RPMI8226 (cell line): ENCODE results near the gene OSBPL3.
A peak's percentile ranks its signal among the peaks of the same experiment; 100 is the strongest.

ENCODE experiments used
- DNase-seq: peaks from one replicate; pipeline ENCODE4 v3.0.0-alpha.2; 2015

The OSBPL3 gene

GRCh38 chr7:24857623-24858022, 122.4 kb downstream of the OSBPL3 start:
- DNase-seq, result no peak

GRCh38 chr7:24854866-24855265, 125.1 kb downstream of the OSBPL3 start:
- no peak for DNase-seq

- DNase-seq, result no peak
Observed at GRCh38 chr7:24851786-24852185, 128.2 kb downstream of the OSBPL3 start.

DNA sequence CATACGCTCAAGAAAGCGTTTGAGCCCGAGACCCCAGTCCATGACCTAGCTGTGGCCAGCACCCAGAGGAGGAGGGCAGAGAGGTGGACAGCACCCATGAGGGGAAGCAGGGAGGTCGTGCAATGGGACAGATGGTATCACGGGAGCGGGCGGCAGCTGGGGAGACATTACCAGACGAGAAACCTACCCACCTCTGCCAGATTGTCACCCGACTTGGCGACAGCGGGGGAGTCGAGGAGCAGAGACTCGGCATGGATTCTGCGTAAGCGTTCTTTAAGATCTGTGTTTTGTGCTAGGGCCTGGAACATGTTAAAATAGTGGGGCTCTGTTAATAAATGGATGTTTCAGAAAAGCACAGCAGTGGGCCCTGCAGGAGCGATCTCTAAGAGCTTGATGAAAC, 131.1 kb downstream of the OSBPL3 start:
- DNase-seq, result no peak

DNA sequence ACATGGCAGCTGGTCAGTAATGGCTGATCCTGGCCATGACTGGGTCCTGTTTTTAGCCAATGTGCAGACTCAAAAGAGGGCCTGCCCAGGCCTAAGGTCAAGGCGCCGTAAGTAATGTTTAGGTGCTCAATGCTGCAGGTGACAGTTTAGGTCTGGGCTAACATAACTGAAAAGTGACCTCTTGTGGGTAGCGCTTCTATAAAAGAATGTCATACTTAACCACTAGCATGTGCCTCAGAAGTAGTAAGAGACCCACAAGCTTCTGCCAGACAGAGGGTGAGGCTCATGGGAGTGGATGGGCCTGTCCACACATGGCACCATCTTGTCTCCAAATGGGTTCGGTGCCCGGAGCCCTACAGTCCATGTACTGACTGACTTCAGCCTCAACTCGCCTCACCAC, 132.2 kb downstream of the OSBPL3 start:
- DNase-seq, result no peak

- no peak for DNase-seq
Observed at GRCh38 chr7:24843821-24844434, 136.1 kb downstream of the OSBPL3 start.

GRCh38 chr7:24842449-24843241, 137.3 kb downstream of the OSBPL3 start:
- DNase-seq, result no peak

DNA sequence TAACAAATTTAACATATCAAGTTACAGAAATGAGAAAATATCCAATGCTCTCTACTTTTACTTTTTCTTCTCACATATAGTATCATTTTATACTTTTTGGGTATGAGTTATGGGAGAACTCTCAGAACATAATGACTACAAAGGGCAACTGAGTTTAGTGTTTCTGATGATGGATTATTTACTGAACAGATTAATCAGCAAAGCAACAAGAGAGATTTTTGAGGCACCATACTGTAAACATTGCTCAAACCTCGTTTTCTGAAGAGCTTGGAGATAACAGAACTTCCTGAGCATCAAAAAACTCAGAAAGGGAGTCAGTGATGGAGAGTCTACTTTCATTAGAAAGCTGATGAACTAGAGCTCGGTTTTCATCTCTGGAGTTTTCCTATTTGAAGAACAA, 137.9 kb downstream of the OSBPL3 start:
- DNase-seq, result no peak

GRCh38 chr7:24840563-24840962, 139.4 kb downstream of the OSBPL3 start:
- DNase-seq, result no peak

DNA sequence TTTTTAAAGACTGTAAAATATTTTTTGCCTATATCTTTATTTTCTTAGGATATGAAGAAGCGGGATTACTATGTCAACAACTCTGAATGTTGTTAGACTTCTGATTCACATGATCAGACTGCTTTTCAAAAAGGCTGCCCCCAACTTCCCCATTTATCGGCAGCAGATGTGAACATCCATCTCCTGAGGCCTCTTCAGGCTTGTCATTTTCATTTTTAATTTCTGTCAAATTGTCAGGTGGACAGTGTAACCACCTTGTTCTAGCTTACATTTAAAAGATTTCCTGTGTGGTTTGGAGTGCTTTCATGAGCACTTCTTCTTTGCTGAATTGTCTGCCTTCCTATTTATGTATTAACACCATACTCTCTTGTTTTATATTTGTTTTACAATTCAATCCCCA, 143.9 kb downstream of the OSBPL3 start:
- peak; percentile 59 for DNase-seq

- DNase-seq, result no peak
Observed at GRCh38 chr7:24835643-24836042, 144.3 kb downstream of the OSBPL3 start.

DNA sequence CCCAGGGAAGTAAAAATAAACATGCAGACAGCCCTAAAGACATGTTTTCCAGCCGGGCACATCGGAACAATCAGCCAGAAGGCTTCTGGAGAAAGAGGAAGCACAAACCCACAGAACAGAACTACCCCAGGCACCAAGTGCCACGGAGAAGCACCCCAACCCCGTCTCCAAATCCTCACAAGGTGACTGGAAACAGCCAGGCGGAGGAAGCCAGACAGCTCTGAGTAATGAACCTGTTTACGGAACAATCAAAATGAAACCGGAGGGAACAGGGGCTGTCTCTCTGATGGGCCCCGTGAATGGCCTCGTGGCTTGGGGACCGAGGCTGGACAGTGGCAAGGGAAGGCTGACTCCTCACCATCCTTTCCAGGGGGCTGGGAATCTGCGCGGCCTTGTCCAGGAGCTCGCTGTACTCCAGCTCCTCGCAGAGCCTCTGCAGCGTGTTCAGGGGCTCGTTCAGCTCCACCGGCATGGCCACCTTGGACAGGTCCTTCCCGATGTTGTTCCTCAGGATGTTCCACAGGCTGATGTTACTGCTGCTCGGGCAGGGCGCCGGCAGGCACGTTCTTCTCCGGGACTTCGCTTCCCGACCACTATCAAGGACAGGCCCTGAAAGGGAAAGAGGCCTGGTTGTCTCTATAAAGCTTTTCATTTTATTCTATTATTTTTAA, 145.7 kb downstream of the OSBPL3 start:
- DNase-seq, result no peak

DNA sequence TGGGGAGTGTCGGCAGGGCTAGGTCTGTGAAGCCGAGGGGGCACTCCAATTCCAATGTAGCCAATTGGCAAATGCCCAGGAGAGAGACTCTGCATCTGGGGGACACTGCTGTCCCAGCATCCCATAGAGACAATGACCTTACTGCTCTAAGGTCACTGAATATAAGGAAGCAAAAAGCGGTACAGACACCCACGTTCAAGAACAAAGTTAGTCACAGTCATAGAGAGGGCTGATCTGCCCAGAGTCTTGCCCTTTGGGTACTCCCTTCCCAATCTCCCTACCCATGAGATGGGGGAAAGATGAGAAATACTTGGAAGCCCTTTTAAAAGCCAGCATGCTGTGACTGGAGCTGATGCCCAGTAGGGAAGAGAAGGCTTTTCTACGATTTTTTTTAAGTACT, 146.4 kb downstream of the OSBPL3 start:
- no peak for DNase-seq

- DNase-seq, result no peak
Observed at GRCh38 chr7:24831240-24831639, 148.7 kb downstream of the OSBPL3 start.

DNA sequence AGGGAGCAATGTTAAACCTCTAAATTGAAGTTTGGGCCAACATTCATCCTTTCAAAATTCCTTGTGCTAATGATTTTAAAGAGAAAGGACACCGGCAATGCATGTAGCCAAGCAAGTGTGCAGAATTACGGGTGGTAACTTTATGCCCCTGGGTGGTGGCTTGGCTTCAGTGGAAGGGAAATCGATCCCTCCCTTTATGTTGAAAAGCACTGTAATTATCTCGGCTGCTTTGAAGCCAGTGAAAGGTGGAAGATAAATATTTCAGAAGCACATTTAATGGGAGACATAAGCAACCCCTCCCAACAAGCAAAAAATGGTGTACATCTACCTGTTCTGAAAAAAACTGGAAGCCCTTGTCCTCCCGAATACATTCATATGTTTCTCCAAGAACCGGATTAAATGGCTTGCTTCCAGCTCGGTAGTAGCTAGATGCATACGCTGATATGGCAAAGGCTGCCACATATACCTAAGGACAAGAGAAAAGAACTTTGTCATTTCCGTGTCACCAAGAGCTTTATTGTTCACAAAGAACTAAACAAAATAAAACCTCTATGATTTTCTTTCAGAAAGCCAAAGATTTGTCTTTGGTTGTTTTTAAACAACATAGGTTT, 149.4 kb downstream of the OSBPL3 start:
- DNase-seq, result no peak

DNA sequence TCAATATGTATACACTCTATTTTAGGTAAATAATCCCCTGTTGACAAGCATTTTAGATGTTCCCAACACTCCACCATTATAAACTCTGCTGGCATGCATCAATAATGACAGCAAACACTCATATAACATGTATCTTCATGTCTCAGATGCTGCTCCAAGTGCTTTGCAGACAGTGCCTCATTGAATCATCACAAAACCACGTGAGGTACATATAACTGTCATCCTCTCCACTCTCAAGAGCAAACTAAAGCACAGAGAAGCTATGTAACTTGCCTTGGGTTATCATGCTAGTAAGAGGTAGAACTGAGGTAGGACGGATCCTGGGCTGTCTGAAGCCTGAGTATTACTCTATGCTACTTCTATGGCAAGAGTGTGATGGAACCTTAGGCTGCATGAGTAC, 150.2 kb downstream of the OSBPL3 start:
- DNase-seq, result no peak

DNA sequence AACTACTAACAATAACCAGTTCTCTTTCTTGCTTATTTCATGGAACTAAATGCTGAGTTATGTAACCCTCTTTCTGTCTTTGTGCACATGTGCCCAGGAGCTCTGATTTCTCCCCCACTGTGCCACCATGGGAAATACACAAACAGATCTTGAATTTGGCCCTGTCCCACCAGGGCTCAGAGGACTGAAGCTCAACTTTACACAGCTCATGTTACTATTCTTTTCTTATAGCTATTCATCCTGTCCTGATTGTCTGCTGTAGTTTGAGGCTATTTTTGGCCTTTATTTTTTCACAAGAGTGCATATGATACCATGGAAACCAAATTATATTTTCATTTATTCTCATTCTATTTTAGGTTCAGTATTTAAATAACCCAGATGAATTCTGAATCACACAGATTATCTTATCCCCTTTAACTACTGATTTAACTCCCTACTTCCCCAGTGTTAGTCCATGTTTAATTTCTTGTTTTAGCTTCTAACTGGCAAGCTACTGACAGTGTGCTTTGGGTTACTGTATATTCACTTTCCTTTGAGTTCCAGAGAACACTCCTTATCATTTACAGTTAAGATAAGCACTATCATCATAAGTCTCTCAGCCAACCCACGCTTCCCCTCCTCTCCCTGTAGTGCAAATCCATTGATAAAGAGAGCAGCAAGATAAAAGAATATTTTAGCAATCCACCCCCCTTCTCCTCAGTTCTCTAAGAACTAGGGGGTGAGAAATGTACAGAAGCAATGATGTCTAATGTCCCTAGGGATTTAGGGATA, 150.9 kb downstream of the OSBPL3 start:
- DNase-seq, result no peak

DNA sequence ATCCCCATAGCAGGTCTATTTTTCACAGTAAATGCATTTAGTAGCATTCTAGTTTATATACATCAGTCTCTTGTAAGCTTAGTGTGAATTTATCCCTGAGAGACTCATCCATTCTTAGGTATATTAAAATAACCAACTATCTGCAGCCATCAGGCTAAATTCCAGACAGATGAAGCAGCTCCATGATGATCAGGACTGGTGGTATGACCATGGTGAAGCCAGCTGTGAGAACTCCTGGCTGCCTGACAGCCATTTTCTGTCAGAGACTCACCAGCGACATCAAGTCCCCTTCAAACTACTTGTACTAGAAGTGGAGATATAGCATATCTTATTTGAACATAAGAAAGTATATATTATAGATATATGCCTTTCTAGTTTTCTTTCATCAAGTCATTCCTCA, 152.4 kb downstream of the OSBPL3 start:
- no peak for DNase-seq

GRCh38 chr7:24827027-24827426, 153.0 kb downstream of the OSBPL3 start:
- DNase-seq, result no peak

DNA sequence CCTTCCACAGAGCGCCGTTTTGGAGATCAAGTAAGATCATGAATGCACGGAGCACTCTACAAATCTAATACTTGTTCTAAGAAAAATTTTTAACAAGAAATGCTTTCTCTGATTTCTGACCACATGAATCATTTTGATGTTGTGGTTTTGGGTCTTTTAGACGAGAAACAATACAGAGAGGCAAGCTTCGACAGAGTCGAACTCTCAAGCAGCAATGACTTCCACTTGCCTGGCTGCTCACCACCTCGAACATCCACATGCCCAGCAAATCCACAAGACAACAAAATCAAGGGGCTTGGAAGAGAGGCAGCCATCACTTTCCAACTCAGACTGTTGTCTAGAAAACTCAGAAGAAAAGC, 153.3 kb downstream of the OSBPL3 start:
- no peak for DNase-seq

DNA sequence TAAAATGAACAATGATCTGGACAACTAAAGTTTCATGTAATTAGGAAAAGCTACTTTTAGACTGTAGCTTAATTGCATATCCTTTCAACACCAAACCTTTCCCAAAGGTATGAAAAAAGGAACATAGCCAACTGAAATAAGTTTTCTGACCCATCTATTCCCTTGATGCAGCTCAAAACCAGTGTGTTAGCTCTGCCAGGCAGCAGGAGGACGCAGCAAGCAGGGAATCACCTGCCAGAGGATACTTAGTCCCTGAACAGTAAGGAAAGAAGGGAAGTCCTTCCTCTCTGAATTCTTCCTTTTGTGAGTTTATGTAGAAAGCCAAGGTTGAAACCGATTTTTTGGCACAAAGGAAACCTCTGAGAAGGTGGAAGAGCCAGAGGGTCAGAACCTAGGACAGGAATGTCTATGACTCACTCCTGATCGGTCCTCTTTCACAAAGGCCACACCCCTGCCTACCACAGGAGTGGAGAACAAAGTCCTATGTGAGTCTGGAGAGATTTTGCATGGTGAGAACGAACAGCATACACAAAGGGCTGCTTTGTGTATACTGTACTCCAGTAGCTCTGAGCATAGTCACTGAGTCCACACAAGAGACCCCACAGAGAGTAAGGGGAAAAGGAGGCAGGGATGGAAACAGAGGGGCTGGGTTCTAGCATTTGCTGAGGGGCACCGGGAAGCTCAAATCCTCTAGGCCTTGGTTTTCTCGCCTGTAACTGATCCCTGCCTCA, 153.9 kb downstream of the OSBPL3 start:
- DNase-seq, result no peak

DNA sequence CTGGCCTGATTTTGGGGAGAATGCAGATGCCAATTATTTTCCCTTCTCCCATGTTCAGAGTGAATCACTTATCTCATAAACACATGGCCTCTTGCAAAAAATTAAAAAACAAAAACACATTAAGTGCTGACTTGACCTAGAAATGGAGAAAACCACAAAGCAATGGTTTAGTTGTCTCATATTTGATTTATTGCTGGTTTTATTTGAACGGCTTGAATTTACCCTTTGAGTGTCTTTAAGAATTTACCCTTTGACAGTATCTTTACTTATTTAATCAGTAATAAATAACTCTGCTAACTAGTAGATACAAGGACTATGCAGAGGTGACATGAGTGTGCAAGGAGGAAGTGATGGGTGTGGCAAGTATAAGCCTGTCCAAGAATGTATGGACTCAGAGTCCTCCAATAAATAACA, 154.6 kb downstream of the OSBPL3 start:
- no peak for DNase-seq
